ENCODE results near the gene PPP2R3A. TPM values are rescaled to one million over a fixed set of nuclear protein-coding genes. Genes with fewer than 3 reads are reported as not detected.
A peak's percentile ranks its signal among the peaks of the same experiment; 100 is the strongest.

PPP2R3A gene
- total and polyA plus RNA-seq, 2 experiments from 2014 or later, result 6.4 to 15.2 TPM

DNA sequence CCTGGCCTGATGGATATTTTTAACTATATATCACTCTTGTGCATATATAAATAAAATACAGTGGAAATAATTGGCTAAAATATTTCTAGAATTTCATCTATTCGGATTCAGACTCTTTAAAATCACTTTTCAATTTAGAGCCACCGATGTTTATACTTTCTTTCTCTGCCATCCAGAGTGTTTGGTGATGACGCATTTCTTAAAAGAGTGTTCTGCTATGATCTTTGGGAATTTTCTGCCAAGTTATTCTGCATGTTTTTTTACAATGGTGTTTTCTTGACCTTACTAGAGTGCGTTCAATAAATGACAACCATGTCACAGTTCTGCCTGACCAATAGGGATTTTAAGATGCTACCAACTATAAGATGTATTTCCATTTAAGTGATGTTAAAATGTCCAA lies 30.2 kb downstream of the PPP2R3A start:
- H2AFZ ChIP-seq, result no peak overlapping the region
- Mint-ChIP-seq H3K9me3 (no peaks in the 10 kb centered on the region), H3K27me3 (ENCODE audit: insufficient read depth, low read depth, poor library complexity) (no peaks in the 10 kb centered on the region), H3K27ac (no peak overlapping the region), H3K4me3 (no peak overlapping the region), H3K4me1 (peaks cover 16% of the 10 kb centered on the region), H3K36me3 (ENCODE audit: low read depth) (no peaks in the 10 kb centered on the region)
- H3K79me2 ChIP-seq (replicated peaks; ENCODE audit: insufficient read depth), result peaks cover 15% of the 10 kb centered on the region; the same call in 1 of the 2 replicates
- H3K27ac ChIP-seq (ENCODE audit: low read depth), result no peak overlapping the region
- no peaks in the 10 kb centered on the region for H3K27me3 ChIP-seq (ENCODE audit: insufficient read depth)
- DNase-seq (ENCODE audit: low spot score), result no peak
- H3K4me1 ChIP-seq (ENCODE audit: insufficient read depth), result peaks cover 17% of the 10 kb centered on the region; the same call in 1 of the 2 replicates
- 0 out of 2 replicates have a peak, but pooled peaks cover 4% of the 10 kb centered on the region for H4K20me1 ChIP-seq (replicated peaks; ENCODE audit: insufficient read depth)
- no peak overlapping the region for H3K4me2 ChIP-seq
- H3F3A ChIP-seq (replicated peaks; ENCODE audit: low read depth), result no peaks in the 10 kb centered on the region
- no peak overlapping the region for H3K4me3 ChIP-seq
- ATAC-seq, result no peak
- no peaks in the 10 kb centered on the region for H3K9me2 ChIP-seq (ENCODE audit: insufficient read depth)
- TF ChIP-seq JUNB (IDR thresholded peaks at IDR 0.05; ENCODE audit: unreplicated experiment), result no peak
- H3K36me3 ChIP-seq (ENCODE audit: insufficient read depth), result no peaks in the 10 kb centered on the region

DNA sequence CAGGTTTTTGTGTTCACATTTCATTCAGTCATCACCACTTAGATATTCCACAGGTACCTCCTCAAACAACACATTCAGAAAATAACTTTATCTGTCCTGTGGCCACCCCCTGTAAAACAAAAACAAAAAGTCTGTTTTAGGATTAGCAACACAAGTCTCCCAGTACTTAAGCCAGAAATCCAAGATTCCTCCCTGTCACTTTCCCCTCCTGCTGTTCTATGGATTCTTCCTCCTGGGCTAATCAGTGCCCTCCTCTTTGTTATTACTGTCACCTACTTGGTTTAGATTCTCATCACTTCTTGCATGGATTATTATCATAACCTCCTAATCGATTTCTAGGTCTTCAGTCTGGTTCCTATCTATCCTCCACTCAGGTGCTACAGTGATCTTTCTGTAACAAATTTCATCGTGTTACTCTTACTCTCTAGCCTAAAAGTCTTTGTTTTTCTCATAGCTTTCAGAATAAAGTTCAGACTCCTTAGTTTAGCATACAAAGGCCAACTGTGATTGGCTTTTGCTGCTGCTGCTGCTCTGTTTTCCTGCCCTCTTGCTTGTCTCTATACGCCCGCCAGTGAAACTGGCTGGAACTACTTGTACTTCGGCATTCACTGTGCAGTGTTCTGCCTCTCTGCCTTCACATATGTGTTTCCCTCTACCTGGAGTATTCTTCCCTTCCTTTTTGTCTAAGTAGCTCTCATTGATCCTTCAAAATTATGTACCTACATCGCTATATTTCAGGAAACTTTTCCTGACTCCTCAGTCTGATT lies 32.2 kb downstream of the PPP2R3A start:
- Mint-ChIP-seq H3K36me3 (ENCODE audit: low read depth) (no peaks in the 10 kb centered on the region), H3K4me1 (peaks cover 10% of the 10 kb centered on the region; the same call in 2 of the 3 replicates), H3K9me3 (no peaks in the 10 kb centered on the region), H3K27ac (no peak overlapping the region), H3K27me3 (ENCODE audit: insufficient read depth, low read depth, poor library complexity) (no peaks in the 10 kb centered on the region), H3K4me3 (no peak overlapping the region)
- ATAC-seq (peak; percentile 51; the same call in 2 of the 3 replicates), DNase-seq (ENCODE audit: low spot score) (no peak)
- H3K4me3 ChIP-seq, result no peak overlapping the region
- H3K4me2 ChIP-seq, result no peak overlapping the region
- H3K4me1 ChIP-seq (ENCODE audit: insufficient read depth), result peaks cover 17% of the 10 kb centered on the region; the same call in 1 of the 2 replicates
- H3K27ac ChIP-seq (ENCODE audit: low read depth), result no peak overlapping the region
- no peaks in the 10 kb centered on the region for H3F3A ChIP-seq (replicated peaks; ENCODE audit: low read depth)
- no peak overlapping the region for H2AFZ ChIP-seq
- H3K9me2 ChIP-seq (ENCODE audit: insufficient read depth), result peaks cover 4% of the 10 kb centered on the region; the same call in 1 of the 2 replicates
- H3K27me3 ChIP-seq (ENCODE audit: insufficient read depth), result no peaks in the 10 kb centered on the region
- no peaks in the 10 kb centered on the region; the same call in 1 of the 2 replicates for H3K36me3 ChIP-seq (ENCODE audit: insufficient read depth)
- 0 out of 2 replicates have a peak, but pooled peaks cover 4% of the 10 kb centered on the region for H4K20me1 ChIP-seq (replicated peaks; ENCODE audit: insufficient read depth)
- peaks cover 15% of the 10 kb centered on the region; the same call in 1 of the 2 replicates for H3K79me2 ChIP-seq (replicated peaks; ENCODE audit: insufficient read depth)
- TF ChIP-seq CREB1 (CRISPR knock-in tag; IDR thresholded peaks at IDR 0.05; ENCODE audit: low read depth) (no peak), POLR2AphosphoS5 (IDR thresholded peaks at IDR 0.05; ENCODE audit: low read depth) (no peak), ETS1 (IDR thresholded peaks at IDR 0.05) (no peak), EZH2 (IDR thresholded peaks at IDR 0.05; ENCODE audit: low read depth, unreplicated experiment) (no peak), ZNF331 (CRISPR knock-in tag; IDR thresholded peaks at IDR 0.05; ENCODE audit: low read depth) (no peak), JUNB (IDR thresholded peaks at IDR 0.05; ENCODE audit: unreplicated experiment) (no peak), ZNF114 (CRISPR knock-in tag; IDR thresholded peaks at IDR 0.05) (no peak)
- TF ChIP-seq, protein P1, sequence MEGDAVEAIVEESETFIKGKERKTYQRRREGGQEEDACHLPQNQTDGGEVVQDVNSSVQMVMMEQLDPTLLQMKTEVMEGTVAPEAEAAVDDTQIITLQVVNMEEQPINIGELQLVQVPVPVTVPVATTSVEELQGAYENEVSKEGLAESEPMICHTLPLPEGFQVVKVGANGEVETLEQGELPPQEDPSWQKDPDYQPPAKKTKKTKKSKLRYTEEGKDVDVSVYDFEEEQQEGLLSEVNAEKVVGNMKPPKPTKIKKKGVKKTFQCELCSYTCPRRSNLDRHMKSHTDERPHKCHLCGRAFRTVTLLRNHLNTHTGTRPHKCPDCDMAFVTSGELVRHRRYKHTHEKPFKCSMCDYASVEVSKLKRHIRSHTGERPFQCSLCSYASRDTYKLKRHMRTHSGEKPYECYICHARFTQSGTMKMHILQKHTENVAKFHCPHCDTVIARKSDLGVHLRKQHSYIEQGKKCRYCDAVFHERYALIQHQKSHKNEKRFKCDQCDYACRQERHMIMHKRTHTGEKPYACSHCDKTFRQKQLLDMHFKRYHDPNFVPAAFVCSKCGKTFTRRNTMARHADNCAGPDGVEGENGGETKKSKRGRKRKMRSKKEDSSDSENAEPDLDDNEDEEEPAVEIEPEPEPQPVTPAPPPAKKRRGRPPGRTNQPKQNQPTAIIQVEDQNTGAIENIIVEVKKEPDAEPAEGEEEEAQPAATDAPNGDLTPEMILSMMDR (conservative IDR thresholded peaks at IDR 0.05; ENCODE audit: low read depth in 2 of 2), result no peak
- TF ChIP-seq, protein P2, sequence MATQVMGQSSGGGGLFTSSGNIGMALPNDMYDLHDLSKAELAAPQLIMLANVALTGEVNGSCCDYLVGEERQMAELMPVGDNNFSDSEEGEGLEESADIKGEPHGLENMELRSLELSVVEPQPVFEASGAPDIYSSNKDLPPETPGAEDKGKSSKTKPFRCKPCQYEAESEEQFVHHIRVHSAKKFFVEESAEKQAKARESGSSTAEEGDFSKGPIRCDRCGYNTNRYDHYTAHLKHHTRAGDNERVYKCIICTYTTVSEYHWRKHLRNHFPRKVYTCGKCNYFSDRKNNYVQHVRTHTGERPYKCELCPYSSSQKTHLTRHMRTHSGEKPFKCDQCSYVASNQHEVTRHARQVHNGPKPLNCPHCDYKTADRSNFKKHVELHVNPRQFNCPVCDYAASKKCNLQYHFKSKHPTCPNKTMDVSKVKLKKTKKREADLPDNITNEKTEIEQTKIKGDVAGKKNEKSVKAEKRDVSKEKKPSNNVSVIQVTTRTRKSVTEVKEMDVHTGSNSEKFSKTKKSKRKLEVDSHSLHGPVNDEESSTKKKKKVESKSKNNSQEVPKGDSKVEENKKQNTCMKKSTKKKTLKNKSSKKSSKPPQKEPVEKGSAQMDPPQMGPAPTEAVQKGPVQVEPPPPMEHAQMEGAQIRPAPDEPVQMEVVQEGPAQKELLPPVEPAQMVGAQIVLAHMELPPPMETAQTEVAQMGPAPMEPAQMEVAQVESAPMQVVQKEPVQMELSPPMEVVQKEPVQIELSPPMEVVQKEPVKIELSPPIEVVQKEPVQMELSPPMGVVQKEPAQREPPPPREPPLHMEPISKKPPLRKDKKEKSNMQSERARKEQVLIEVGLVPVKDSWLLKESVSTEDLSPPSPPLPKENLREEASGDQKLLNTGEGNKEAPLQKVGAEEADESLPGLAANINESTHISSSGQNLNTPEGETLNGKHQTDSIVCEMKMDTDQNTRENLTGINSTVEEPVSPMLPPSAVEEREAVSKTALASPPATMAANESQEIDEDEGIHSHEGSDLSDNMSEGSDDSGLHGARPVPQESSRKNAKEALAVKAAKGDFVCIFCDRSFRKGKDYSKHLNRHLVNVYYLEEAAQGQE (IDR thresholded peaks at IDR 0.05; ENCODE audit: unreplicated experiment), result no peak
